H1 (cell line): ENCODE results near the gene PLEKHG2. TPM values are rescaled to one million over a fixed set of nuclear protein-coding genes. Genes with fewer than 3 reads are reported as not detected.

ENCODE experiments used
- CTCF ChIA-PET: fragments of 300-600 bp; sonication (Branson Sonifier 250); formaldehyde crosslinking; loops from one replicate; lab custom pipeline; 2021; ENCODE audit not compliant: partially characterized antibody; lab: Charles Lee
- POLR2A ChIA-PET: fragments of 300-600 bp; sonication (Branson Sonifier 250); formaldehyde crosslinking; loops from one replicate; lab custom pipeline; 2021; ENCODE audit warnings: inconsistent platforms; ENCODE audit not compliant: partially characterized antibody; lab: Charles Lee
- DNase-seq, 2 experiments: peaks; one replicate each; pipeline versions ENCODE4 v3.0.0 to v3.0.0-alpha.2; 2010 to 2022; ENCODE audit warnings: low spot score in 2 of 2, low read depth in 1 of 2, mixed read lengths in 1 of 2
- FAIRE-seq: peaks from 2 replicates; lab custom pipeline; 2011; peaks lifted over from hg19 to GRCh38; lab: Jason Lieb, UNC
- H2AFZ ChIP-seq: 2 replicates; pipeline ENCODE4 v1.8.1; 2012; ENCODE audit warnings: low read length, inconsistent platforms
- H2AK5ac ChIP-seq: 2 replicates; pipeline ENCODE4 v1.6.1; 2013; ENCODE audit warnings: low read depth, low read length
- H2BK120ac ChIP-seq: replicated peaks from 2 replicates; pipeline ENCODE3; 2013; ENCODE audit warnings: low read depth, low read length, inconsistent platforms
- H2BK12ac ChIP-seq: 2 replicates; pipeline ENCODE4 v1.6.1; 2013; ENCODE audit warnings: low read depth, low read length
- H2BK15ac ChIP-seq: 2 replicates; pipeline ENCODE4 v1.6.1; 2013; ENCODE audit warnings: low read length
- H2BK20ac ChIP-seq: 2 replicates; pipeline ENCODE4 v1.6.1; 2013; ENCODE audit warnings: low read length
- H2BK5ac ChIP-seq: 2 replicates; pipeline ENCODE4 v1.6.1; 2013; ENCODE audit warnings: low read depth, low read length
- H3K14ac ChIP-seq: 2 replicates; pipeline ENCODE4 v1.6.1; 2013; ENCODE audit warnings: inconsistent platforms; ENCODE audit not compliant: insufficient read length
- H3K18ac ChIP-seq: 2 replicates; pipeline ENCODE4 v1.6.1; 2013; ENCODE audit warnings: low read length; ENCODE audit errors: extremely low read depth
- H3K23ac ChIP-seq: 2 replicates; pipeline ENCODE4 v1.6.1; 2013; ENCODE audit warnings: inconsistent platforms; ENCODE audit not compliant: insufficient read length
- H3K23me2 ChIP-seq: 2 replicates; pipeline ENCODE4 v1.6.1; 2013; ENCODE audit warnings: low read depth, low read length
- H3K27ac ChIP-seq: 2 replicates; pipeline ENCODE4 v1.6.1; 2011; ENCODE audit warnings: low read depth, low read length, inconsistent platforms
- H3K27me3 ChIP-seq, 4 experiments: replicated peaks in 1 of 4; 1 replicate in 1 of 4; 2 replicates in 3 of 4; pipeline versions ENCODE4 v1.6.1 to v1.8.1; 2011 to 2013; ENCODE audit warnings: low read length in 3 of 4, mild to moderate bottlenecking in 3 of 4, inconsistent platforms in 2 of 4, mixed read lengths in 2 of 4, moderate library complexity in 1 of 4; ENCODE audit not compliant: control insufficient read depth in 3 of 4, insufficient read depth in 3 of 4; ENCODE audit errors: extremely low read depth in 1 of 4
- H3K36me3 ChIP-seq, 4 experiments: 2 replicates each; pipeline versions ENCODE4 v1.6.1 to v1.8.1; 2011 to 2013; ENCODE audit warnings: mild to moderate bottlenecking in 4 of 4, low read length in 3 of 4, moderate library complexity in 2 of 4, control low read depth in 1 of 4, inconsistent platforms in 1 of 4; ENCODE audit not compliant: insufficient read depth in 4 of 4, control insufficient read depth in 2 of 4
- H3K4ac ChIP-seq: replicated peaks from 2 replicates; pipeline ENCODE3; 2013; ENCODE audit warnings: low read length, low read depth, mixed read lengths, inconsistent platforms; ENCODE audit not compliant: insufficient read length
- H3K4me1 ChIP-seq, 4 experiments: replicated peaks in 1 of 4; 1 replicate in 1 of 4; 2 replicates in 3 of 4; pipeline versions ENCODE4 v1.6.1 to v1.8.1; 2011 to 2013; ENCODE audit warnings: low read length in 3 of 4, inconsistent platforms in 2 of 4, mixed read lengths in 1 of 4; ENCODE audit not compliant: insufficient read depth in 4 of 4, control insufficient read depth in 3 of 4
- H3K4me2 ChIP-seq, 2 experiments: 2 replicates each; pipeline versions ENCODE4 v1.6.1 to v1.8.1; 2011 to 2013; ENCODE audit warnings: low read depth in 2 of 2, low read length in 2 of 2, control low read depth in 1 of 2, inconsistent platforms in 1 of 2, mild to moderate bottlenecking in 1 of 2; ENCODE audit not compliant: insufficient read depth in 1 of 2
- H3K4me3 ChIP-seq, 4 experiments: fragments of 200-600, 300-600 bp in 1 of 4; sonication (generic), shearing (Covaris generic), sonication (Bioruptor Twin) in 1 of 4; 2 replicates each; pipeline versions ENCODE4 v1.5.1 to v1.8.1; 2011 to 2016; ENCODE audit warnings: low read length in 4 of 4, low read depth in 3 of 4, control low read depth in 2 of 4, inconsistent platforms in 2 of 4, mild to moderate bottlenecking in 2 of 4, mixed read lengths in 1 of 4, moderate library complexity in 1 of 4; ENCODE audit not compliant: insufficient read depth in 2 of 4; ENCODE audit errors: extremely low read depth in 1 of 4
- H3K56ac ChIP-seq: replicated peaks from 2 replicates; pipeline ENCODE3; 2013; ENCODE audit warnings: low read depth, mild to moderate bottlenecking, mixed read lengths, low read length, inconsistent platforms; ENCODE audit not compliant: insufficient read length
- H3K79me1 ChIP-seq: 2 replicates; pipeline ENCODE4 v1.6.1; 2013; ENCODE audit warnings: low read depth, low read length, control low read depth
- H3K79me2 ChIP-seq, 2 experiments: 2 replicates each; pipeline versions ENCODE4 v1.6.1 to v1.8.1; 2012 to 2013; ENCODE audit warnings: low read length in 2 of 2, mild to moderate bottlenecking in 2 of 2, inconsistent platforms in 1 of 2; ENCODE audit not compliant: insufficient read depth in 2 of 2, control insufficient read depth in 1 of 2
- H3K9ac ChIP-seq, 4 experiments: replicated peaks in 1 of 4; 1 replicate in 1 of 4; 2 replicates in 3 of 4; pipeline versions ENCODE4 v1.6.1 to v1.8.1; 2011 to 2013; ENCODE audit warnings: low read depth in 3 of 4, low read length in 3 of 4, control low read depth in 2 of 4, mild to moderate bottlenecking in 2 of 4, moderate library complexity in 2 of 4, inconsistent platforms in 1 of 4; ENCODE audit errors: extremely low read depth in 1 of 4
- H3K9me3 ChIP-seq, 2 experiments: 2 replicates each; pipeline versions ENCODE4 v1.6.1 to v1.8.1; 2012 to 2013; ENCODE audit warnings: mild to moderate bottlenecking in 2 of 2, moderate library complexity in 2 of 2, control low read depth in 1 of 2, inconsistent platforms in 1 of 2, low read depth in 1 of 2, low read length in 1 of 2, mixed read lengths in 1 of 2; ENCODE audit not compliant: insufficient read depth in 2 of 2
- H4K20me1 ChIP-seq, 2 experiments: replicated peaks in 1 of 2; 2 replicates each; pipeline versions ENCODE3 to v1.8.1; 2011 to 2013; ENCODE audit warnings: inconsistent platforms in 2 of 2, low read length in 2 of 2, mild to moderate bottlenecking in 1 of 2; ENCODE audit not compliant: insufficient read depth in 2 of 2, control insufficient read depth in 1 of 2
- H4K5ac ChIP-seq: 2 replicates; pipeline ENCODE4 v1.6.1; 2013; ENCODE audit warnings: low read length, low read depth, mixed read lengths, inconsistent platforms; ENCODE audit not compliant: insufficient read length
- H4K8ac ChIP-seq: 2 replicates; pipeline ENCODE4 v1.8.0; 2013; ENCODE audit warnings: mild to moderate bottlenecking, moderate library complexity, low read length, inconsistent platforms; ENCODE audit not compliant: insufficient read depth; ENCODE audit errors: extremely low read depth
- H4K91ac ChIP-seq: replicated peaks from 2 replicates; pipeline ENCODE3; 2013; ENCODE audit warnings: low read length, mixed read lengths, inconsistent platforms; ENCODE audit not compliant: insufficient read length
- BRCA1 ChIP-seq: IDR thresholded peaks from 2 replicates; pipeline ENCODE4 v1.6.1; 2012; ENCODE audit warnings: low read depth, low read length, improper control_type of control experiment
- CREB1 ChIP-seq: IDR thresholded peaks from 2 replicates; pipeline ENCODE4 v1.6.1; 2012; ENCODE audit warnings: inconsistent platforms
- JUND ChIP-seq: IDR thresholded peaks from 2 replicates; pipeline ENCODE4 v1.6.1; 2011; ENCODE audit warnings: mild to moderate bottlenecking, improper control_type of control experiment, low read length
- KDM1A ChIP-seq: fragments of 200-600, 300-600 bp; sonication (generic); IDR thresholded peaks from 2 replicates; pipeline ENCODE4 v1.7.1; 2016; ENCODE audit warnings: mild to moderate bottlenecking, low read length, borderline replicate concordance
- SAP30 ChIP-seq: fragments of 300-600 bp; sonication (generic); IDR thresholded peaks from 2 replicates; pipeline ENCODE4 v1.7.1; 2012; ENCODE audit warnings: low read length, moderate library complexity, mild to moderate bottlenecking, inconsistent platforms; ENCODE audit not compliant: insufficient read depth, insufficient replicate concordance
- SIN3A ChIP-seq, 2 experiments: IDR thresholded peaks in 1 of 2; conservative IDR thresholded peaks in 1 of 2; 2 replicates each; pipeline ENCODE4 v1.6.1; 2011 to 2012; ENCODE audit warnings: low read length in 2 of 2, improper control_type of control experiment in 1 of 2, low read depth in 1 of 2, mild to moderate bottlenecking in 1 of 2
- SP1 ChIP-seq: IDR thresholded peaks from 2 replicates; pipeline ENCODE4 v1.6.1; 2011; ENCODE audit warnings: low read depth, low read length
- TAF7 ChIP-seq: optimal IDR thresholded peaks from 2 replicates; pipeline ENCODE3; 2011; ENCODE audit warnings: low read depth, mild to moderate bottlenecking, inconsistent platforms, low read length, moderate library complexity, borderline replicate concordance
- TBP ChIP-seq: IDR thresholded peaks from 2 replicates; pipeline ENCODE4 v1.6.1; 2011; ENCODE audit warnings: low read depth, low read length, improper control_type of control experiment
- WGBS, 2 experiments: shearing (Covaris generic) in 1 of 2; methylation state at CpG; one replicate each; pipeline versions ENCODE4 v1.1.6 to v1.1.7; 2013 to 2015; ENCODE audit warnings: low lambda C conversion rate in 2 of 2, mixed read lengths in 2 of 2, inconsistent platforms in 1 of 2, low coverage in 1 of 2, missing lambda C conversion rate in 1 of 2; ENCODE audit not compliant: insufficient replicate concordance in 2 of 2, insufficient coverage in 1 of 2, insufficient read length in 1 of 2; ENCODE audit errors: extremely low coverage in 1 of 2, missing lambda C conversion rate in 1 of 2; 5-methylcytosine and 5-hydroxymethylcytosine counted together
- polyA plus RNA-seq, 7 experiments: library from polyadenylated mRNA; depleted of rRNA in 3 of 7; stranded (reverse) in 5 of 7; unstranded in 2 of 7; fragments of >200 nt in 5 of 7; fragments of 200-250 nt in 2 of 7; gene quantifications; 1 replicate in 5 of 7; 2 replicates in 1 of 7; 4 replicates in 1 of 7; pipeline versions ENCODE4 v1.2.1 to v1.2.3, GENCODE V29; 2011 to 2013; ENCODE audit warnings: missing spikeins in 2 of 7, mixed read lengths in 2 of 7
- total RNA-seq: library from RNA; stranded (reverse); fragmentation: NEBNext Ultra II Directional; extraction: Animal tissue kit (Norgen Biotek cat#: 25700); gene quantifications from 2 replicates; pipeline ENCODE4 v1.2.1, GENCODE V29; 2021

PLEKHG2 gene
- total and polyA plus RNA-seq, 2 of the 8 experiments (the other 6 are each of a cell fraction or from before 2014, with no cell fraction given): 16.9 to 65.7 TPM

- peak overlapping the region; percentile 85 to 97 (median 94) for H3K4me3 ChIP-seq
- H4K8ac ChIP-seq: no peak overlapping the region
- peak overlapping the region; percentile 99 for H3K27ac ChIP-seq
- H2BK20ac ChIP-seq: no peak overlapping the region
- H3K4me1 ChIP-seq: peaks cover 2 to 10% (median 7%) of the 10 kb centered on the region in 4 experiments
- H3K9me3 ChIP-seq: no peaks in the 10 kb centered on the region
- H2AFZ ChIP-seq: peak overlapping the region; percentile 13; the same call in 1 of the 2 replicates
- no peak overlapping the region; the same call in 1 of the 2 replicates for H2BK15ac ChIP-seq
- no peak overlapping the region for H3K4ac ChIP-seq
- peak overlapping the region; percentile 45 for H4K91ac ChIP-seq
- no peaks in the 10 kb centered on the region for H3K27me3 ChIP-seq
- H3K23me2 ChIP-seq: peaks cover 2% of the 10 kb centered on the region; the same call in 1 of the 2 replicates
- WGBS, 2 experiments: 1% methylated on average over 10 of the region's 10 CpGs; no CpG with 5 or more reads in 1 of the 2 experiments
- DNase-seq (no peak), FAIRE-seq (no peak)
- H3K14ac ChIP-seq: no peak overlapping the region
- H2BK120ac ChIP-seq: no peak overlapping the region
- H2BK12ac ChIP-seq: no peak overlapping the region
- H3K79me1 ChIP-seq: peaks cover 5% of the 10 kb centered on the region
- peak overlapping the region; percentile 69 to 76 for H3K4me2 ChIP-seq
- peak overlapping the region; percentile 97; the same call in 1 of the 2 replicates for H2BK5ac ChIP-seq
- peak overlapping the region; percentile 81 to 99 (median 90) for H3K9ac ChIP-seq
- ChIA-PET CTCF (interaction anchor here (3.7 kb wide), 1 partner anchor 21 kb away, joined by 13 read pairs; the partner anchor contains the start of gene PLEKHG2), POLR2A (interaction anchor here (0.6 to 12.2 kb wide), 30 partner anchors 9 to 306 kb away, joined by 3 to 234 read pairs (median 8); partner anchors contain the start of genes EID2B, PLEKHG2, RPS16 and SAMD4B)
- H3K36me3 ChIP-seq: peaks cover 5 to 40% (median 20%) of the 10 kb centered on the region in 4 experiments; a peak in 6 of 8 replicates
- H2AK5ac ChIP-seq: no peak overlapping the region
- no peak overlapping the region for H3K56ac ChIP-seq
- H3K79me2 ChIP-seq: peaks cover 0 to 14% of the 10 kb centered on the region in 2 experiments; a peak in 2 of 4 replicates
- peak overlapping the region; percentile 97 for H4K5ac ChIP-seq
- H3K18ac ChIP-seq: peak overlapping the region; percentile 99; the same call in 1 of the 2 replicates
- H4K20me1 ChIP-seq: peaks cover 0 to 7% of the 10 kb centered on the region in 2 experiments
- H3K23ac ChIP-seq: no peak overlapping the region
- no peak for TF ChIP-seq SIN3A (conservative IDR thresholded peaks at IDR 0.05 in 1 of 2, IDR thresholded peaks at IDR 0.05 in 1 of 2; ENCODE audit: low read depth in 1 of 2, low read length in 2 of 2)
- peak; percentile 52; the same call in 1 of the 2 replicates for TF ChIP-seq BRCA1
- TF ChIP-seq TBP: no peak
- TF ChIP-seq JUND: peak; percentile 60; the same call in 1 of the 2 replicates
- TF ChIP-seq CREB1: peak; percentile 99
- peak; percentile 2 for TF ChIP-seq TAF7
- TF ChIP-seq SAP30: peak; percentile 67
- TF ChIP-seq SP1: 0 out of 2 replicates have a peak, but pooled peaks have one; percentile 64
- TF ChIP-seq KDM1A: no peak
Observed at GRCh38 chr19:39390451-39390750, 22.1 kb upstream of the PLEKHG2 start.
